ENCODE data around the gene GCM1.

The GCM1 gene

GRCh38 chr6:53179961-53180651 is 31.5 kb upstream of the GCM1 start (continued):
- no peak for TF ChIP-seq EGR2 (tag by site-specific recombination; IDR thresholded peaks at IDR 0.05; ENCODE audit: low read depth)

- Histone ChIP-seq H3K27ac (ENCODE audit: extremely low read depth, low read depth, low read length) (no peak overlapping the region), H3K36me3 (ENCODE audit: control insufficient read depth in 2 of 2, insufficient read depth in 1 of 2, low read length in 2 of 2) (no peaks in the 10 kb centered on the region), H3K4me3 (ENCODE audit: low read depth, low read length) (no peak overlapping the region), H3K9me3 (ENCODE audit: control insufficient read depth, insufficient read depth, low read depth, low read length) (no peaks in the 10 kb centered on the region), H3K4me1 (ENCODE audit: control insufficient read depth, insufficient read depth, low read length) (peaks cover 5% of the 10 kb centered on the region; the same call in 1 of the 2 replicates)
- TF ChIP-seq ZNF169 (tag by site-specific recombination; IDR thresholded peaks at IDR 0.05) (no peak), ZNF16 (tag by site-specific recombination; IDR thresholded peaks at IDR 0.05; ENCODE audit: low read depth) (no peak), SCRT2 (tag by site-specific recombination; IDR thresholded peaks at IDR 0.05) (no peak), ZNF514 (tag by site-specific recombination; IDR thresholded peaks at IDR 0.05) (no peak), ZNF362 (tag by site-specific recombination; IDR thresholded peaks at IDR 0.05) (no peak), ZNF157 (tag by site-specific recombination; IDR thresholded peaks at IDR 0.05) (no peak), ZNF660 (tag by site-specific recombination; IDR thresholded peaks at IDR 0.05) (no peak), MZF1 (tag by site-specific recombination; IDR thresholded peaks at IDR 0.05; ENCODE audit: borderline replicate concordance) (no peak), ZNF398 (tag by site-specific recombination; IDR thresholded peaks at IDR 0.05) (no peak), ZNF18 (tag by site-specific recombination; IDR thresholded peaks at IDR 0.05) (no peak), ZNF302 (tag by site-specific recombination; IDR thresholded peaks at IDR 0.05; ENCODE audit: low read depth) (no peak), MYNN (tag by site-specific recombination; IDR thresholded peaks at IDR 0.05; ENCODE audit: borderline replicate concordance) (no peak), SCRT1 (tag by site-specific recombination; IDR thresholded peaks at IDR 0.05; ENCODE audit: borderline replicate concordance) (no peak), ZNF692 (tag by site-specific recombination; IDR thresholded peaks at IDR 0.05) (no peak), ZNF23 (tag by site-specific recombination; IDR thresholded peaks at IDR 0.05; ENCODE audit: borderline replicate concordance) (no peak), ZNF146 (tag by site-specific recombination; IDR thresholded peaks at IDR 0.05) (no peak), KLF10 (tag by site-specific recombination; IDR thresholded peaks at IDR 0.05) (no peak), ZNF202 (tag by site-specific recombination; IDR thresholded peaks at IDR 0.05; ENCODE audit: borderline replicate concordance) (no peak)
- ChIA-PET CTCF (interaction anchor here (0.7 to 1.0 kb wide), 2 partner anchors 116 to 334 kb away, joined by 3 read pairs; no protein-coding TSS in a partner anchor), POLR2A (no interaction called here)
These were observed 30.3 kb upstream of the GCM1 start for GRCh38 chr6:53178837-53179432.

All from HEK293 (cell line).